ENCODE results near the gene CKMT1A.
"Not testable (repeated sequence)": the region's sequence is repeated elsewhere in the genome, so short reads cannot be mapped to it uniquely, and the experiment has no call there.

GRCh38 chr15:43666177-43666576, 27.5 kb upstream of the CKMT1A start:
- TF ChIP-seq POLR2A (IDR thresholded peaks at IDR 0.05; ENCODE audit: low read depth, low read length); CTCF (conservative IDR thresholded peaks at IDR 0.05; ENCODE audit: low read depth, low read length); RFX5 (IDR thresholded peaks at IDR 0.05; ENCODE audit: low read depth, low read length); FOS (IDR thresholded peaks at IDR 0.05; ENCODE audit: low read depth, low read length); BHLHE40 (IDR thresholded peaks at IDR 0.05; ENCODE audit: low read depth, low read length); CEBPB (IDR thresholded peaks at IDR 0.05; ENCODE audit: low read depth, low read length); SMC3 (IDR thresholded peaks at IDR 0.05; ENCODE audit: low read depth, low read length): not testable (repeated sequence)
